GM12864 (cell line): ENCODE data around the gene BBS5.
"Not testable (repeated sequence)": the region's sequence is repeated elsewhere in the genome, so short reads cannot be mapped to it uniquely, and the experiment has no call there.

Experiments
- DNase-seq: peaks from one replicate; pipeline ENCODE4 v3.0.0-alpha.2; 2011; ENCODE audit warnings: low read depth
- H3K4me3 ChIP-seq: 2 replicates; pipeline ENCODE4 v1.5.1; 2011; ENCODE audit warnings: mild to moderate bottlenecking, low read depth, low read length, control low read depth
- CTCF ChIP-seq: IDR thresholded peaks from 2 replicates; pipeline ENCODE4 v1.5.1; 2011; ENCODE audit warnings: low read depth, mild to moderate bottlenecking, moderate library complexity, low read length, control low read depth, inconsistent platforms; ENCODE audit errors: missing control alignments

The BBS5 gene

GRCh38 chr2:169509298-169509885, 30.1 kb downstream of the BBS5 start, which contains the start of gene KLHL41:
Gene KLHL41, plus strand, starts transcription at chr2:169509702. Its CDS starts 77 bp downstream, at chr2:169509779.
- DNase-seq: no peak
- no peak for TF ChIP-seq CTCF
- no peak within 1 kb of the TSS for H3K4me3 ChIP-seq

DNA sequence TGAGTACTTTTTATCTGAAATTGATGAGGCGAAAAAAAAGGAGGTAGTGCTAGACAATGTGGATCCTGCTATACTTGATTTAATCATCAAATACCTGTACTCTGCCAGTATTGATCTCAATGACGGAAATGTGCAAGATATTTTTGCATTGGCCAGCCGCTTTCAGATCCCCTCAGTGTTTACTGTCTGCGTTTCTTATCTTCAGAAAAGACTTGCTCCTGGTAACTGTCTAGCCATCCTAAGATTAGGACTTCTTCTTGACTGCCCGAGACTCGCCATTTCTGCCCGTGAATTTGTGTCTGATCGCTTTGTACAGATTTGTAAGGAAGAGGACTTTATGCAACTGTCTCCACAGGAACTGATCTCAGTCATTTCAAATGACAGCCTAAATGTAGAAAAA, 30.7 kb downstream of the BBS5 start:
- DNase-seq: no peak
- TF ChIP-seq CTCF: no peak
- H3K4me3 ChIP-seq: no peak overlapping the region

GRCh38 chr2:169510496-169510895, 31.2 kb downstream of the BBS5 start:
- H3K4me3 ChIP-seq: no peak overlapping the region
- no peak for TF ChIP-seq CTCF
- DNase-seq: no peak

GRCh38 chr2:169511818-169512217, 32.5 kb downstream of the BBS5 start:
- TF ChIP-seq CTCF: no peak
- DNase-seq: no peak
- no peak overlapping the region for H3K4me3 ChIP-seq

GRCh38 chr2:169512525-169512924, 33.2 kb downstream of the BBS5 start:
- no peak for TF ChIP-seq CTCF
- DNase-seq: no peak
- H3K4me3 ChIP-seq: no peak overlapping the region

- no peak for DNase-seq
- no peak for TF ChIP-seq CTCF
These were observed 33.8 kb downstream of the BBS5 start for GRCh38 chr2:169513094-169513493.

DNA sequence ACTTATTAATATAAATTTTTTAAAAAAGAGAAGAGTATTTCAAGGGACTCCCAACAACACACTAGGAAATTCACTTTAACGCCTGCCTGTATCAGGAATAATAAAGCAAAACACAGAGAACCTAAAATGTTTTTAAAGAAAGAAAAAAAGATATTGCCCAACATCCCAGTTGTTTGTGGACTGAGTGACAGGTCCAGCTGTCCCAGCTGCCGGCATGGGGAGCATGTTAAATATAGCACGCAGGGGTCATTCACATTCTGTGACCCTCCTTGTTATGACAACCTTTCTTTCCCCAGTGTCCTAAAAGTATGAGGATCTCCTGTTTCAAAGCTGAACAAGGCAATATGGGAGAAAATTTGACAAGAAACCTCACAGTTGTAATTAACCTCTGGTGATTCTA, 34.6 kb downstream of the BBS5 start:
- TF ChIP-seq CTCF: no peak
- no peak overlapping the region for H3K4me3 ChIP-seq
- DNase-seq: no peak

More at GRCh38 chr2:169513094-169513493, 33.8 kb downstream of the BBS5 start:
- H3K4me3 ChIP-seq: no peak overlapping the region

DNA sequence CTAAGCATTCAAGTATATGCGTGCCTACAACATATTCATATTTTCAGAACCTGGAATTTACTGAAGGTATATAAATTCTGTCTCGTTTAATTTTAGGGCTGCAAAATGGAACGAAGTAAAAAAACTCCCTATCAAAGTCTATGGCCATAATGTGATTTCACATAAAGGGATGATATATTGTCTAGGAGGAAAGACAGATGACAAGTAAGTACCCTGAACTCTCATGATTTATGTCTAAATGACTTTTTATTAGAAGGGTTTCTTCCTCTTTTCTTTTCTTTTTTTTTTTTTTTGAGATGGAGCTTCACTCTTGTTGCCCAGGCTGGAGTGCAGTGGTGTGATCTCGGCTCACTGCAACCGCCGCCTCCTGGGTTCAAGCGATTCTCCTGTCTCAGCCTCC, 35.5 kb downstream of the BBS5 start:
- H3K4me3 ChIP-seq, DNase-seq: not testable (repeated sequence)

DNA sequence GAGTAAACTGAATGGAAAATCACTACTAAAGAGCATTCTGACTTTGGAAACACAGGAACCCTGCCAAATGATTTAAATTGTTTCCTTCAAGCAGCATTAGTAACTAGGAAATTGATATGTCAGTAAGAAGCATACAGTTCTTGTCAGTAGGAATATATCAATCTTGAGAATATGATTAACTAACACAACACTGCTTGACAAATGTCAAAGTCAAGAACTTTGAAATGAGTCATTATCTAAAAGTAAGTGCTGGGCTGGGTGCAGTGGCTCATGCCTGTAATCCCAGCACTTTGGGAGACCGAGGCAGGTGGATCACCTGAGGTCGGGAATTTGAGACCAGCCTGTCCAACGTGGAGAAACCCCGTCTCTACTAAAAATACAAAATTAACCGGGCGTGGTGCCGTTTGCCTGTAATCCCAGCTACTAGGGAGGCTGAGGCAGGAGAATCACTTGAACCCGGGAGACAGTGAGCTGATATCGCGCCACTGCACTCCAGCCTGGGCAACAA, 37.2 kb downstream of the BBS5 start:
- H3K4me3 ChIP-seq, DNase-seq: not testable (repeated sequence)
